ENCODE data around the gene HECW1. TPM values are rescaled to one million over a fixed set of nuclear protein-coding genes. Genes with fewer than 3 reads are reported as not detected.

Gene HECW1
- total RNA-seq, 8 experiments from 2014 or later = 0.09 to 16.7 (median 10.6) TPM

DNA sequence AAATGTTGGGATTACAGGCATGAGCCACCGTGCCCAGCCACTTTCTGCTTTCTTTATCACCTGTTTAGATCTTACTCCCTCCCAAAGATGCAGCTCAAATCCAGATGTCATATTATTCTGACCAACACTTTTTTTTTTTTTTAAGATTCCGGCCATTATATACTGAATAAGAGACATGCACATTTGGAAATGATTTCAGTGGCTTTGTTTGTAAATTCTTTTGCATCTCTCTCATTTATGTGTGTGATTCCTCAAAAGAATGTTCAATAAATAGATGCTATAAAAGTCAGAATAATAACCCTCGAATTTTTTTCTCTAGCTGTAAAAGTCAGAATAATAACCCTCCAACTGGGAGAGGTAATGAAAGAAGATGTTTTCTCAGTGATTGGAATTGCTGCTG is 25.4 kb downstream of the HECW1 start:
- no peak for ATAC-seq (replicated peaks in 6 of 8)
- Histone ChIP-seq H3K27ac (no peak overlapping the region), H3K4me3 (no peak overlapping the region), H3K4me1 (replicated peaks in 1 of 2) (no peaks in the 10 kb centered on the region)
- 0 to 100% (median 66%) methylated on average over 1 to 3 of the region's 3 CpGs for WGBS, 10 experiments
- in situ Hi-C loops (cut with MboI; ENCODE audit: low pct_unique_long_range_greater_than_20kb in 2 of 9, low sequenced_read_pairs in 9 of 9, unreplicated experiment in 9 of 9) = no loop called here

DNA sequence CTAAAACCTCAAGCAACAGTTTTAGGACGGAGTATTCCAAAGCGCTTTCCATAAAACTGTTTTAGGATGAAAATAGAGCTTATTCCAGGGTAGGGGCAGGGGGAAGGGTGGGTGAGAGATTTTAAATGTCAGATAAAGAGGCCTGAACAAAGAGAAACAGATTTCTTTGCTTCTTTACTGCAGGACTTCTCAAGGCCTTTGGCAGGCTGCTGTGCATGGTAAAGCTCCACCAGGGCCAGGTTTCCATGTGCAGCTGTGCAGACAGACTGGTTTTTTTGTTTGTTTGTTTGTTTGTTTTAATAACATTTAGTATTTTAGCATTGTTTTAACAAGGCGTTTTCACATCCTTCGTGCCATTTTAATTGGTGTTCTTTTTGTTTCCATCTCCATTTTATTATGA is 26.3 kb downstream of the HECW1 start:
- H3K4me3 ChIP-seq = no peak overlapping the region
- in situ Hi-C loops (cut with MboI; ENCODE audit: low pct_unique_long_range_greater_than_20kb in 2 of 9, low sequenced_read_pairs in 9 of 9, unreplicated experiment in 9 of 9) = no loop called here
- H3K4me1 ChIP-seq (replicated peaks in 1 of 2) = no peaks in the 10 kb centered on the region
- 73 to 95% (median 85%) methylated on average over 1 to 4 of the region's 4 CpGs; no CpG with 5 or more reads in 2 of the 10 experiments for WGBS, 10 experiments
- no peak for ATAC-seq (replicated peaks in 6 of 8)
- H3K27ac ChIP-seq = no peak overlapping the region

DNA sequence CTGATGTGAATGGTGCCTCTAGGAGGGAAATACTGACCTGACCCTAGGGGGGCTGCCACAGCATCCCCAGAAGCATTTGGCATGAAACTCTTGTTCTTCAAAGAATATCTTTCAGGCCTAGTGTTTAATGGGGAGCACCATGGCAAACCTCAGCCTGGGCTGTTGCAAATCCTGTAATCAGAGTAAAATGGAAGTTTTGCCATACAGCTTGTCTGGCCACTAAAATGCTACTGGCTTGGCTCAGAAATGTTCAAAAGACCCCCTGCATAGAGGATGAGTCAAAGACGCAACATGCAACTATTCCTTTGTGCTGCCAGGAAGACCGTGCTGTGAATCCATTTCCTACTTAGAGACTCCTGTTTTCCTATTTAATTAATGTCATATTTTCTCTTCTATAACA is 26.7 kb downstream of the HECW1 start:
- WGBS, 10 experiments = 33 to 89% (median 68%) methylated on average over 1 to 2 of the region's 2 CpGs
- H3K4me1 ChIP-seq (replicated peaks in 1 of 2) = no peaks in the 10 kb centered on the region
- H3K27ac ChIP-seq = no peak overlapping the region
- ATAC-seq (replicated peaks in 6 of 8) = no peak
- in situ Hi-C loops (cut with MboI; ENCODE audit: low pct_unique_long_range_greater_than_20kb in 2 of 9, low sequenced_read_pairs in 9 of 9, unreplicated experiment in 9 of 9) = no loop called here
- H3K4me3 ChIP-seq = no peak overlapping the region

DNA sequence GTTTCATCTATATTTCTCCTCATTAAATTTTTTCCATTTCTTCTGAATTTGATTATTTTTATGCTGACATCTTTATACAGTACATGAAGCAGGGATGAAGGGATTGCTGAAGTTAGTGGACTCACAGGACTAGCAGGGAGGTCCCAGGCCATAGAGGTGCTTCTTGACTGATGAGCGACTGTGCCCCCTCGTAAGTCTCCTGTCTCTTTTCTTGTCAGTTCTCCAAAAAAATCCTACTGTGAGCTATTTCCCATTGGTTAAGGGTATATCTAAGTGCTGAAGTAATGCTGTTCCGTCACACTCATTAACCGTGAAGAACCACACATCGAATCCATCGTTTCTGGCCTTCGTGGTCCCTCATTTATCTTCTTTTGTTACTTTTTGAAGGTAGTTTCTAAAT is 27.7 kb downstream of the HECW1 start:
- H3K4me1 ChIP-seq (replicated peaks in 1 of 2) = no peaks in the 10 kb centered on the region
- no peak for ATAC-seq (replicated peaks in 6 of 8)
- in situ Hi-C loops (cut with MboI; ENCODE audit: low pct_unique_long_range_greater_than_20kb in 2 of 9, low sequenced_read_pairs in 9 of 9, unreplicated experiment in 9 of 9) = no loop called here
- H3K27ac ChIP-seq = no peak overlapping the region
- no peak overlapping the region for H3K4me3 ChIP-seq
- WGBS, 10 experiments = 80 to 100% (median 93%) methylated on average over 2 to 7 of the region's 7 CpGs

DNA sequence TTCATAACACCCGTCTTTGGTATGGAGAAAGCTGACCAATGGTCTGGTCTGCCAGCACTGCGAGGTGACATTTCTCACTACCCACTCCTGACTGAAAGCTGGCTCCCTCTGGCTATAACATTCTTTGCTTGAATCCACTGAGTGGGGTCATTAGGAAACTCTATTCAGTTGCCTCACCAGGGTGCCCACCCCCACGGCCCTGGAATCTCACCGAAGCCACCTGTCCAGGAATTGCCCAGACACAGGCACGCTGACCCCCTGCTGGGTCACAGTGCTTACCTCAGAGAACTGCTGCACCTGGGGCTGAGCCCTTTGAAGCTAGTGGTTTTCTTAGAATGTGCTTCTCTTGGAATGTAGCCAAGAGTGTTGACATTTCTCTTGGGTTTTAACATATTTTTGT is 28.6 kb downstream of the HECW1 start:
- WGBS, 10 experiments = 58 to 100% (median 75%) methylated on average over 1 to 4 of the region's 5 CpGs; no CpG with 5 or more reads in 3 of the 10 experiments
- no peak for ATAC-seq (replicated peaks in 6 of 8)
- in situ Hi-C loops (cut with MboI; ENCODE audit: low pct_unique_long_range_greater_than_20kb in 2 of 9, low sequenced_read_pairs in 9 of 9, unreplicated experiment in 9 of 9) = no loop called here
- no peak overlapping the region for H3K27ac ChIP-seq
- no peak overlapping the region for H3K4me3 ChIP-seq
- H3K4me1 ChIP-seq (replicated peaks in 1 of 2) = no peaks in the 10 kb centered on the region

DNA sequence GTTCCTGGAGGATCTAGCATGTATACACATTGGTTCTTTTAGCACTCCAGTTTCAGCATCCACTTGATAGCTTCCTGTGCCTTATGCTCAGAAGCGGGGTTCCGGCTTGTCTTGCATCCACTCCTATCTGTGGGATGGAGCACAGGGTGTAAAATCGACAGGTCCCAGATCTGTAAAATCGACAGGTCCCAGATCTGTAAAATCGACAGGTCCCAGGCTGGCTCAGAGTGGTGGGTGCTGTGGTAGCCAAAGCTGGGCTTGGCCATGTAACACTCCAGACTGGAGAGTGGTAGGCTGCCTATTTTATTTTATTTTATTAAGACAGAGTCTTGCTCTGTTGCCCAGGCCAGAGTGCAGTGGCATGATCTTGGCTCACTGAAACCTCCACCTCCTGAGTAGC is 30.3 kb downstream of the HECW1 start:
- no peaks in the 10 kb centered on the region for H3K4me1 ChIP-seq (replicated peaks in 1 of 2)
- ATAC-seq (replicated peaks in 6 of 8) = no peak
- H3K4me3 ChIP-seq = no peak overlapping the region
- WGBS, 10 experiments = 48 to 100% (median 92%) methylated on average over 1 to 5 of the region's 5 CpGs; no CpG with 5 or more reads in 3 of the 10 experiments
- in situ Hi-C loops (cut with MboI; ENCODE audit: low pct_unique_long_range_greater_than_20kb in 2 of 9, low sequenced_read_pairs in 9 of 9, unreplicated experiment in 9 of 9) = no loop called here
- no peak overlapping the region for H3K27ac ChIP-seq

DNA sequence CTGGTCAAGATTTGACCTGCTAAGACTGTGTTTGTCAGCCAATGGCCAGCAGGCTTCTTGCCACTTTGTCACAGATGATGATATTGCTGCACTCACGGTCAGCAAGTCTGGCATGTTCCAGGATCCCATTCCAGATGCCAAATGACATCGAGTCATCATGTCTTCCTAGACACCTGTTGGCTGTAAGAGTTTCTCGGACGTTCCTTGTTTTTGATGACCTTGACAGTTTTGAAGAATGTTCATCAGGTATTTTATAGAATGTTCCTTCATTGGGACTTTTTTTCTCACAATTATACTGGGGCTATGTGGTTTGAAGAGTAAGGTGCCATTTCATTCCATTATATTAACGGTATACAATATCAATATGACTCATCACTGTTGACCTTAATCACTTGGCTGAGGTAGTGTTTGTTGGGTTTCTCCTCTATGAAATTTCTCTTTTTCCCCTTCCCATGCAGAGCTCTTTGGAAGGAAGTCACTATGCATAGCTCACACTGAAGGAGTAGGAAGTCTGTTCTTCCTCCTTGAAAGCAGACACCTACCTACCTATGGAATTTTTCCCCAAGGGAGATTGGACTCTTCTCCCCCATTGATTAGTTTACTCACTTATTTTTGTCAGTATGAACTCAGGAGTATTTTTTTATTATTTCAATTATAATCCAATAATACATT is 31.6 kb downstream of the HECW1 start:
- Histone ChIP-seq H3K4me1 (replicated peaks in 1 of 2) (no peaks in the 10 kb centered on the region), H3K4me3 (no peak overlapping the region), H3K27ac (no peak overlapping the region)
- no peak for ATAC-seq (replicated peaks in 6 of 8)
- in situ Hi-C loops (cut with MboI; ENCODE audit: low pct_unique_long_range_greater_than_20kb in 2 of 9, low sequenced_read_pairs in 9 of 9, unreplicated experiment in 9 of 9) = no loop called here
- WGBS, 10 experiments = 36 to 100% (median 91%) methylated on average over 1 to 5 of the region's 5 CpGs; no CpG with 5 or more reads in 2 of the 10 experiments

DNA sequence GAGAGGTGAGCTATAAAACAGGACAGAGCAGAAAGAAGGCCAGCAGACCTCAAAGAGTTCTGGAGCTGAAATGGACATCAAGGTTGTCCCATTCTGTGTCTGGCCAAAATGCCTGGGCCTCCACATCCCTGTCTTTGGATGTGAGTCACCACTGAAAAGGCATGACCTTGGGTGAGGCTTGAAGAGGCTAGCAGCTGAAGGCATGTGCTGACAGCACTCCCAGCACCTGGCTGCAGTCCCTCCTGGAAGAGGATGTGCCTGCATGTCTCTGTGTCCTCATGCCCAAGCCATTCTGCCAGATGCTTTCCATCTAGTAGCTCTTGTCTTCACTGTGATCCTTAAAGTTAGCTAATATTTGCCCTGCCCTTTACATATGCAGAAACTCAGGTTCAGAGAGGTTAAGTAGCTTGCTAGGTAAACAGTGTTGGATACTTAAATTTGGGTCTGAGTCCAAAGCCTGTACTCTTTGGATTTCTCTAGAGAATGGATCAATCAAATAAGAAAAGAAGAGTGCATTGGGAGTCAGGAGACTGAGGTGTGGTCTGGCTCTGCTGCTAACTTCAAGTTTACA is 35.8 kb downstream of the HECW1 start:
- in situ Hi-C loops (cut with MboI; ENCODE audit: low pct_unique_long_range_greater_than_20kb in 2 of 9, low sequenced_read_pairs in 9 of 9, unreplicated experiment in 9 of 9) = no loop called here
- Histone ChIP-seq H3K27ac (no peak overlapping the region), H3K4me1 (replicated peaks in 1 of 2) (no peaks in the 10 kb centered on the region), H3K4me3 (no peak overlapping the region)
- ATAC-seq (replicated peaks in 6 of 8) = peak in 2 of 8 experiments; percentile 82 to 96

DNA sequence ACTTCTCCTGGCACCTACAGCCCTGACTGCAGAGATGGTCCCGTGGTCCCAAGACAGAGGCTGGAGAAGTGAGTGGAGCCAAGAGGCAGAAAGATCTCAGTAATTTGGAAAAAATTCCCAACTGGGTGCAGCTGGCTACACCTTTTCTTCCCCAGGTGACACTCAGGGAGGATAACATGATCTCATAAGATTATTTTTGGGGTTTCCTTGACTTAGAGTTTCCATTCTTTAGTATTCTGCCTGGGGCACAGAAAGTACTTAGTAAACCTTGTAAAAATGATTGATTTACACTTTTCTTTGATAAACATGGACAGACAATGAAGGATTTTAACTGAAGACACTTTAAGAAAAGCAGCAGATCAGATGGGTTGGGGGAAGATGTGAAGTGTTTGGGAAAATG is 38.6 kb downstream of the HECW1 start:
- no peak for ATAC-seq (replicated peaks in 6 of 8)
- no peak overlapping the region for H3K27ac ChIP-seq
- no peak overlapping the region for H3K4me3 ChIP-seq
- H3K4me1 ChIP-seq (replicated peaks in 1 of 2) = no peaks in the 10 kb centered on the region
- in situ Hi-C loops (cut with MboI; ENCODE audit: low pct_unique_long_range_greater_than_20kb in 2 of 9, low sequenced_read_pairs in 9 of 9, unreplicated experiment in 9 of 9) = no loop called here
- 0 to 100% (median 83%) methylated on average over 1 of the region's 1 CpG; no CpG with 5 or more reads in 5 of the 10 experiments for WGBS, 10 experiments

DNA sequence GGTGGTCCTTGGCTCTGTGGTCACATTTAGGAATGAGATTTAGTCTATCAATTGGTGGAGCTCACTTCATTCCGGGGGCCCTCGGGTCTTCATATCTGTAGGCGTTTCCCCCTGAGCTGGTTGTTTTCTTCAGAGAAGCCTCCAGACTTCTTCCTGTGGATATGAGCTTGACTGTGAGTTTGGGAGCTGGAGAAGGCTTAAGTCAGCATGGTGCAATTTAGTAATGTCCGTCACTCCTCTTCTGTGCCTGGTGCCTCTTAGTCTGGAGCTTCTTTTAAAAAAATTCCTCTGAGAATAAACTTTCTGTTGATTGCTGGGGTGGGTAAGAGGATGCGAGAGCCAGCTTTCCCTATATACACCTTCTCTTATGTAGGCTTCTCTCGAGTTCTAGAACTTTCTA is 40.2 kb downstream of the HECW1 start:
- in situ Hi-C loops (cut with MboI; ENCODE audit: low pct_unique_long_range_greater_than_20kb in 2 of 9, low sequenced_read_pairs in 9 of 9, unreplicated experiment in 9 of 9) = no loop called here
- Histone ChIP-seq H3K27ac (no peak overlapping the region), H3K4me3 (no peak overlapping the region), H3K4me1 (replicated peaks in 1 of 2) (no peaks in the 10 kb centered on the region)
- 0 to 93% (median 62%) methylated on average over 1 to 6 of the region's 6 CpGs for WGBS, 10 experiments
- no peak for ATAC-seq (replicated peaks in 6 of 8)

DNA sequence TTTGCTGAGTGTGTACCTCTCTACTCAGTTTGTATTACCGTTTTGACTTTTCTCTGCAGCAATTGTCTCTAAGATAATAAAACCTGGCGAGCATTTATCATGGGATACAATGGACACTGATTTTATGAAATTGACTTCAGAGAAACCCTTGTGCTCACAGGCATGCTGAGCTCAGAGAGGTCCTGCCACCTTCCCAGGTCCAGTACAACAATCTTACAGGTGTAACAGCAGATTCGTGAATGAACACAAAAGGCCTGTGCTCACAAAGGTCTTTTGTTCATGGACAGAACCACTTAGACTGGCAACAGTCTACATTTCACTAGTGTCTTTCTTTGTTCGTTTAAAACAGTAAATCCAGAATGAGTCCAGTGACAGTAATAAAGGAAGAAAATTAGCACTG is 43.2 kb downstream of the HECW1 start:
- in situ Hi-C loops (cut with MboI; ENCODE audit: low pct_unique_long_range_greater_than_20kb in 2 of 9, low sequenced_read_pairs in 9 of 9, unreplicated experiment in 9 of 9) = no loop called here
- 29 to 83% (median 64%) methylated on average over 1 to 4 of the region's 4 CpGs for WGBS, 10 experiments
- no peak for ATAC-seq (replicated peaks in 6 of 8)

DNA sequence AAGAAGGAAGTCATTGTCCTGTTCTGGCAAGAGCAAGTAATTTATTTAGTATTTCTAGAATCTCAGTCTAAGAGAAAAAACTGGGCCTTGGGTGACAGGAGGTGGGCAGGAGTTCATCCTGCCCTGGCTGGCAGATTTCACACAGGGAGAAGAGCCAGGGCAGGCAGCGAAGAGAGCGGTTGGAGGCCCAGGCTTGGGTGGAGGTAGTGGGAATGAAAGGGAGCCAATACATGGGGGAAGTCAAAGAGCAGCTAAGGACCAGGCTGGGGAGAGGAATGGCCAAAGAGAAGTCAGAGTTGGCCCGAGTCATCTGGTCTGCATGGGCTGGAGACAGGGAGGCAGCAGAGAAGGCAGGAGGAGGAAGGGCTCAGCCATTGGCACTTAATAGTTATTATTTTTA is 51.4 kb downstream of the HECW1 start:
- no peak for ATAC-seq (replicated peaks in 6 of 8)
- Histone ChIP-seq H3K4me1 (replicated peaks in 1 of 2) (no peaks in the 10 kb centered on the region), H3K4me3 (no peak overlapping the region), H3K27ac (no peak overlapping the region)
- in situ Hi-C loops (cut with MboI; ENCODE audit: low pct_unique_long_range_greater_than_20kb in 2 of 9, low sequenced_read_pairs in 9 of 9, unreplicated experiment in 9 of 9) = no loop called here
- WGBS, 10 experiments = 82 to 95% (median 92%) methylated on average over 1 to 3 of the region's 3 CpGs; no CpG with 5 or more reads in 3 of the 10 experiments

More for the DNA sequence above, 43.2 kb downstream of the HECW1 start:
- no peaks in the 10 kb centered on the region for H3K4me1 ChIP-seq (replicated peaks in 1 of 2)
- no peak overlapping the region for H3K27ac ChIP-seq
- no peak overlapping the region for H3K4me3 ChIP-seq

DNA sequence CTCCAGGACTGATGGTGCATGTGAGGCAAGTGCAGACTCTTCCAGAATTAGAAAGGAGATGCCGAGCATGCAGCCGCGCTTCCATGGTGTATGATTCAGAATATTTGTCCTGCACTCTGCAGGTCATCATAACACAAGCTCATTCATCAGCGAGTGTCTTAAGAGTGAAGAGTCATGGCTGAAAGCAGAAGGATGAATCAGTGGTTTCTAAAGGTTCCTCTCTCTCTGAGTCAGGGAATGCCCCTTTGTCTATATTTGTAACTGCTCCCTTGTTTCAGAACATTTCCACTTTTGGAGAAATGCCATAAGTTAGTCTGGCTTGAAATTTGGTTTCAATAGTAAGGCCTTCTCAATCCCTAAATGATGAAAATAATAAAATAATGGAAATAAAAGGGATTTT is 52.3 kb downstream of the HECW1 start:
- ATAC-seq (replicated peaks in 6 of 8) = peak in 7 of 8 experiments; percentile 47 to 99 (median 90)
- in situ Hi-C loops (cut with MboI; ENCODE audit: low pct_unique_long_range_greater_than_20kb in 2 of 9, low sequenced_read_pairs in 9 of 9, unreplicated experiment in 9 of 9) = no loop called here
- Histone ChIP-seq H3K4me1 (replicated peaks in 1 of 2) (no peaks in the 10 kb centered on the region), H3K4me3 (no peak overlapping the region), H3K27ac (no peak overlapping the region)
- 3 to 100% (median 87%) methylated on average over 1 to 4 of the region's 4 CpGs; no CpG with 5 or more reads in 4 of the 10 experiments for WGBS, 10 experiments

DNA sequence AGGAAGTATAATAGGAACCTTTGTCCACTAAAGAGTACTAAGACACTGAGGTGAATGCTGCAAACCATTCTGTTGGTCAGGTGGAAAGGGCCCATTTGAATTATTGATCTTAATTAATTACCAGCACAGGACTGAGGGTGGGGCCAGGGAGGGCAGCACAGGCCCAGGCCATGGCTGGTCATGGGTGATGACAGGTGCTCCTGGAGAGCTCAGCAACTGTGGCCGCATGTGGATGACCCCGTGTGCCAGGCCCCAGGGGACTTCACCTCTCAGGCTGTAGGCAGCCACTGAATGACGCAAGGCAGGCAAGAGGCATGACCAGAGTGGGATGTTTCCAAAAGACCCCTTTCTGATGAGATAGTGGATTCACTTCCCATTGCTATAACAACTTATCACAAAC is 54.2 kb downstream of the HECW1 start:
- no peak for ATAC-seq (replicated peaks in 6 of 8)
- in situ Hi-C loops (cut with MboI; ENCODE audit: low pct_unique_long_range_greater_than_20kb in 2 of 9, low sequenced_read_pairs in 9 of 9, unreplicated experiment in 9 of 9) = no loop called here
- no peak overlapping the region for H3K27ac ChIP-seq
- H3K4me1 ChIP-seq (replicated peaks in 1 of 2) = no peaks in the 10 kb centered on the region
- no peak overlapping the region for H3K4me3 ChIP-seq
- 90% methylated on average over 2 of the region's 3 CpGs; no CpG with 5 or more reads in 9 of the 10 experiments for WGBS, 10 experiments
